Sigmoid colon (tissue), 7 donors: ENCODE measurements around the gene EXOC3L1. TPM values are rescaled to one million over a fixed set of nuclear protein-coding genes. Genes with fewer than 3 reads are reported as not detected.

Experiments
- DNase-seq: peaks from one replicate; pipeline ENCODE4 v3.0.0-alpha.2; 2019
- H3K27ac ChIP-seq, 4 donors: fragments of 200-600 bp; sonication (generic); one replicate each; pipeline ENCODE4 v1.5.1; 2016 to 2019; ENCODE audit warnings: mild to moderate bottlenecking in 1 of 4
- H3K27me3 ChIP-seq, 3 donors: fragments of 200-600 bp; sonication (generic); one replicate each; pipeline ENCODE4 v1.5.1; 2019; ENCODE audit warnings: mild to moderate bottlenecking in 1 of 3
- H3K36me3 ChIP-seq, 4 donors: fragments of 200-600 bp; sonication (generic); one replicate each; pipeline ENCODE4 v1.5.1; 2016 to 2019
- H3K4me1 ChIP-seq, 4 donors: fragments of 200-600 bp; sonication (generic); one replicate each; pipeline ENCODE4 v1.5.1; 2017 to 2019
- H3K4me3 ChIP-seq, 4 donors: fragments of 200-600 bp; sonication (generic); one replicate each; pipeline ENCODE4 v1.5.1; 2017 to 2019; ENCODE audit warnings: mild to moderate bottlenecking in 2 of 4, moderate library complexity in 1 of 4
- H3K9me3 ChIP-seq, 4 donors: fragments of 200-600 bp in 3 of 4; sonication (generic) in 3 of 4; one replicate each; pipeline versions ENCODE4 v1.5.1 to v1.6.1; 2013 to 2019
- CTCF ChIP-seq, 4 experiments: fragments of 450-650 bp in 3 of 4; fragments of 200-600 bp in 1 of 4; IDR thresholded peaks; one replicate each; pipeline ENCODE4 v1.5.1; 2016 to 2019; ENCODE audit warnings: antibody characterized with exemption in 4 of 4, mild to moderate bottlenecking in 3 of 4, moderate library complexity in 2 of 4
- EP300 ChIP-seq, 4 donors: sonication (generic); formaldehyde crosslinking; IDR thresholded peaks; one replicate each; pipeline ENCODE4 v1.6.1; 2017; ENCODE audit warnings: antibody characterized with exemption in 4 of 4
- POLR2A ChIP-seq, 2 donors: fragments of 450-650 bp; IDR thresholded peaks; one replicate each; pipeline ENCODE4 v1.6.1; 2016; ENCODE audit warnings: antibody characterized with exemption in 2 of 2, mild to moderate bottlenecking in 2 of 2, moderate library complexity in 2 of 2
- POLR2AphosphoS5 ChIP-seq, 4 donors: sonication (generic); formaldehyde crosslinking; IDR thresholded peaks; one replicate each; pipeline ENCODE4 v1.6.1; 2017; ENCODE audit warnings: antibody characterized with exemption in 4 of 4
- WGBS, 2 donors: extraction: QIAGEN DNeasy Blood & Tissue Kit; methylation state at CpG; one replicate each; pipeline ENCODE4 v1.1.7; 2013; 5-methylcytosine and 5-hydroxymethylcytosine counted together
- intact Hi-C: fragments of 100-400 bp; cut with DNase I; formaldehyde crosslinking; loops from one replicate; pipeline ENCODE4 v1.15.1; 2023
- polyA plus RNA-seq, 3 donors: library from polyadenylated mRNA; stranded (reverse); fragments of 200-250 nt; gene quantifications; one replicate each; pipeline ENCODE4 v1.2.3, GENCODE V29; 2013
- total RNA-seq, 4 donors: library from RNA; depleted of rRNA; stranded (reverse); fragments of >200 nt; gene quantifications; one replicate each; pipeline ENCODE4 v1.1.0, GENCODE V29; 2016
- donor health status: healthy with polysubstance abuse.
- donor health status: Bipolar disorder and iron deficiency.
- donor health status: healthy.

EXOC3L1 gene
- total and polyA plus RNA-seq, 7 donors: 1.1 to 8.4 (median 2.5) TPM

GRCh38 chr16:67226804-67227566 is 37.0 kb upstream of the EXOC3L1 start, which contains the start of gene TMEM208:
Gene TMEM208 (plus strand): TSS chr16:67227130. CDS start chr16:67227219, 89 bp downstream.
- Histone ChIP-seq H3K9me3 (no peaks in the 10 kb centered on the region), H3K36me3 (peaks cover 12 to 41% (median 36%) of the 10 kb centered on the region in 4 donors), H3K27ac (peak within 1 kb of the TSS; percentile 81 to 85 (median 83)), H3K4me3 (peak within 1 kb of the TSS; percentile 86 to 99 (median 90)), H3K4me1 (peaks cover 0 to 26% (median 21%) of the 10 kb centered on the region in 4 donors), H3K27me3 (no peaks in the 10 kb centered on the region)
- peak in 1 of 4 donors; percentile 46 for TF ChIP-seq EP300 (IDR thresholded peaks at IDR 0.05)
- peak; percentile 96 to 98 (median 97) for TF ChIP-seq POLR2AphosphoS5 (IDR thresholded peaks at IDR 0.05)
- peak in 1 of 4 experiments; percentile 7 for TF ChIP-seq CTCF (IDR thresholded peaks at IDR 0.05)
- peak; percentile 73 to 83 for TF ChIP-seq POLR2A (IDR thresholded peaks at IDR 0.05)
- peak; percentile 99 for DNase-seq
- intact Hi-C loops: loop anchor here (1.0 to 5.0 kb wide), 3 partner anchors 20 to 620 kb away; partner anchors contain the start of genes CENPT, E2F4, FHOD1 and NUTF2
- WGBS, 2 donors: 1% methylated on average over 46 of the region's 46 CpGs

- no peaks in the 10 kb centered on the region for H3K27me3 ChIP-seq
- H3K4me3 ChIP-seq: peak overlapping the region; percentile 86 to 99 (median 90)
- DNase-seq: no peak
- intact Hi-C loops: loop anchor here (2.0 to 5.0 kb wide), 2 partner anchors 34 to 621 kb away; partner anchors contain the start of genes CENPT, E2F4 and NUTF2
- no peak for TF ChIP-seq EP300 (IDR thresholded peaks at IDR 0.05)
- no peak for TF ChIP-seq CTCF (IDR thresholded peaks at IDR 0.05)
- no peak for TF ChIP-seq POLR2AphosphoS5 (IDR thresholded peaks at IDR 0.05)
- TF ChIP-seq POLR2A (IDR thresholded peaks at IDR 0.05): no peak
- 15 to 38% methylated on average over 12 of the region's 12 CpGs for WGBS, 2 donors
- no peaks in the 10 kb centered on the region for H3K9me3 ChIP-seq
- peaks cover 12 to 34% (median 30%) of the 10 kb centered on the region in 4 donors for H3K36me3 ChIP-seq
- peak overlapping the region; percentile 81 to 85 (median 83) for H3K27ac ChIP-seq
- H3K4me1 ChIP-seq: peaks cover 0 to 26% (median 21%) of the 10 kb centered on the region in 4 donors
These were observed 36.4 kb upstream of the EXOC3L1 start for GRCh38 chr16:67226295-67226803.

- Histone ChIP-seq H3K36me3 (peaks cover 0 to 11% (median 6%) of the 10 kb centered on the region in 4 donors), H3K9me3 (no peaks in the 10 kb centered on the region), H3K27me3 (no peaks in the 10 kb centered on the region), H3K27ac (no peak overlapping the region), H3K4me1 (peaks cover 0 to 26% (median 21%) of the 10 kb centered on the region in 4 donors), H3K4me3 (no peak overlapping the region)
- DNase-seq: no peak
- intact Hi-C loops: no loop called here
- TF ChIP-seq POLR2AphosphoS5 (IDR thresholded peaks at IDR 0.05): no peak
- 12 to 31% methylated on average over 3 of the region's 3 CpGs for WGBS, 2 donors
These were observed 34.1 kb upstream of the EXOC3L1 start for GRCh38 chr16:67223992-67224391.

- WGBS, 2 donors: 73 to 84% methylated on average over 18 of the region's 18 CpGs
- H3K4me1 ChIP-seq: no peaks in the 10 kb centered on the region
- H3K27ac ChIP-seq: peak overlapping the region in 1 of 4 donors; percentile 29
- no peaks in the 10 kb centered on the region for H3K36me3 ChIP-seq
- no peak for TF ChIP-seq POLR2AphosphoS5 (IDR thresholded peaks at IDR 0.05)
- TF ChIP-seq CTCF (IDR thresholded peaks at IDR 0.05): no peak
- TF ChIP-seq POLR2A (IDR thresholded peaks at IDR 0.05): no peak
- no peak for TF ChIP-seq EP300 (IDR thresholded peaks at IDR 0.05)
- DNase-seq: no peak
- no peaks in the 10 kb centered on the region for H3K9me3 ChIP-seq
- intact Hi-C loops: no loop called here
- no peaks in the 10 kb centered on the region for H3K27me3 ChIP-seq
- no peak overlapping the region for H3K4me3 ChIP-seq
These were observed 26.9 kb upstream of the EXOC3L1 start for GRCh38 chr16:67216612-67217490.
